OCI-LY1 (cell line): ENCODE measurements around the gene TBC1D5.

Experiments
- CTCF ChIP-seq: fragments of 200-600 bp; sonication (generic), shearing (Covaris generic); IDR thresholded peaks from 2 replicates; pipeline ENCODE4 v1.5.1; 2017; ENCODE audit warnings: mild to moderate bottlenecking, antibody characterized with exemption, low read length, moderate library complexity, mixed read lengths
- EZH2 ChIP-seq: fragments of 200-600 bp; sonication (generic), shearing (Covaris generic); IDR thresholded peaks from 2 replicates; pipeline ENCODE4 v1.8.0; 2017; ENCODE audit warnings: borderline replicate concordance, mixed run types, mild to moderate bottlenecking, antibody characterized with exemption, low read length, moderate library complexity, mixed read lengths

DNA sequence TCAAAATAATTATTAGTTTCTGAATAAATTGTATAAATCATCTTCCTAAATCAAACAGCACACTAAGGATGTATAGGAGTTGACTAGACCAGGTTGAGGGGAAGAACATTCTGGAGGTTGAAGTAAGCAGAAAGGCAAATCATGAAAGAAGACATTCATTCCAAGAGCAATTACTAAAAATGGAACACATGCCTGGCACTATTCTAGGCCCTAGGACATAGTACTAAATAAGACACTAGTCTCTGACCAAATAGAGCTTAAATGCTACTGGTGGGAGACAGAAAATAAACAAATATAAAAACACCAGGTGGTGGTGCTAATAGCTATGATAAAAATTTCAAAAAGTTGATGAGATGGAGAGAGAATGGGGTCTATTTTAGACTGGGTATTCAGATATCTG, 190.1 kb downstream of the TBC1D5 start:
- TF ChIP-seq EZH2: no peak
- no peak for TF ChIP-seq CTCF
